Liver (tissue), 3 donors: Measurements from ENCODE around the gene DSCAML1.

Source experiments
- CTCF ChIP-seq: fragments of 150-350 bp; IDR thresholded peaks from 2 replicates; pipeline ENCODE4 v1.5.1; 2017; ENCODE audit warnings: improper control_type of control experiment, low read depth, low read length; ENCODE audit not compliant: missing input control
- SP1 ChIP-seq: IDR thresholded peaks from 2 replicates; pipeline ENCODE4 v1.6.1; 2018; ENCODE audit warnings: antibody characterized with exemption, mild to moderate bottlenecking
- TAF1 ChIP-seq: conservative IDR thresholded peaks from 2 replicates; pipeline ENCODE4 v1.6.1; 2016; ENCODE audit warnings: antibody characterized with exemption, mild to moderate bottlenecking
- donor health status: healthy.
- donor health status: healthy.

- TF ChIP-seq CTCF (no peak), SP1 (no peak), TAF1 (no peak)
These were observed 332.2 kb downstream of the DSCAML1 start for GRCh38 chr11:117464778-117465177.
